ENCODE data around the gene PDXK. TPM values are rescaled to one million over a fixed set of nuclear protein-coding genes. Genes with fewer than 3 reads are reported as not detected.

The PDXK gene
- total and polyA plus RNA-seq, 4 donors, result 25.8 to 94.4 (median 64.5) TPM

GRCh38 chr21:43803558-43804300 lies 84.8 kb downstream of the PDXK start:
- H3K4me3 ChIP-seq (ENCODE audit: low read length in 2 of 2), result no peak overlapping the region
- intact Hi-C loops (cut with DNase I), result no loop called here
- ATAC-seq (ENCODE audit: low FRiP score), result no peak
- no peaks in the 10 kb centered on the region for H3K4me1 ChIP-seq (ENCODE audit: control insufficient read depth in 1 of 2, insufficient read depth in 2 of 2, low read length in 2 of 2)
- no peaks in the 10 kb centered on the region for H3K27me3 ChIP-seq (ENCODE audit: control insufficient read depth in 1 of 2, insufficient read depth in 2 of 2, low read length in 1 of 2)
- H3K36me3 ChIP-seq (ENCODE audit: control insufficient read depth in 1 of 2, insufficient read depth in 2 of 2, low read length in 1 of 2), result peaks cover 0 to 7% of the 10 kb centered on the region in 2 donors
- H3K27ac ChIP-seq (ENCODE audit: low read depth in 1 of 2, low read length in 2 of 2), result no peak overlapping the region
- 88 to 92% methylated on average over 33 of the region's 33 CpGs for WGBS, 2 donors
- DNase-seq, result peak in 1 of 2 donors; percentile 33
- no peaks in the 10 kb centered on the region for H3K9me3 ChIP-seq (ENCODE audit: control insufficient read depth, low read length)

GRCh38 chr21:43805275-43805800 lies 86.4 kb downstream of the PDXK start:
- intact Hi-C loops (cut with DNase I), result no loop called here
- H3K36me3 ChIP-seq (ENCODE audit: control insufficient read depth in 1 of 2, insufficient read depth in 2 of 2, low read length in 1 of 2), result peaks cover 0 to 7% of the 10 kb centered on the region in 2 donors
- H3K4me3 ChIP-seq (ENCODE audit: low read length in 2 of 2), result no peak overlapping the region
- no peaks in the 10 kb centered on the region for H3K4me1 ChIP-seq (ENCODE audit: control insufficient read depth in 1 of 2, insufficient read depth in 2 of 2, low read length in 2 of 2)
- no peak overlapping the region for H3K27ac ChIP-seq (ENCODE audit: low read depth in 1 of 2, low read length in 2 of 2)
- WGBS, 2 donors, result 80 to 89% methylated on average over 14 of the region's 14 CpGs
- H3K9me3 ChIP-seq (ENCODE audit: control insufficient read depth, low read length), result no peaks in the 10 kb centered on the region
- DNase-seq (peak in 1 of 2 donors; percentile 61), ATAC-seq (ENCODE audit: low FRiP score) (no peak)
- no peaks in the 10 kb centered on the region for H3K27me3 ChIP-seq (ENCODE audit: control insufficient read depth in 1 of 2, insufficient read depth in 2 of 2, low read length in 1 of 2)

- Histone ChIP-seq H3K4me3 (ENCODE audit: low read length in 2 of 2) (no peak overlapping the region), H3K4me1 (ENCODE audit: control insufficient read depth in 1 of 2, insufficient read depth in 2 of 2, low read length in 2 of 2) (no peaks in the 10 kb centered on the region), H3K27ac (ENCODE audit: low read depth in 1 of 2, low read length in 2 of 2) (no peak overlapping the region), H3K36me3 (ENCODE audit: control insufficient read depth in 1 of 2, insufficient read depth in 2 of 2, low read length in 1 of 2) (peaks cover 0 to 7% of the 10 kb centered on the region in 2 donors), H3K27me3 (ENCODE audit: control insufficient read depth in 1 of 2, insufficient read depth in 2 of 2, low read length in 1 of 2) (no peaks in the 10 kb centered on the region), H3K9me3 (ENCODE audit: control insufficient read depth, low read length) (no peaks in the 10 kb centered on the region)
- no peak for DNase-seq
- no peak for ATAC-seq (ENCODE audit: low FRiP score)
- 88% methylated on average over 21 of the region's 21 CpGs for WGBS, 2 donors
- intact Hi-C loops (cut with DNase I), result no loop called here
These were observed 87.2 kb downstream of the PDXK start for GRCh38 chr21:43806017-43806710.

- H3K36me3 ChIP-seq (ENCODE audit: control insufficient read depth in 1 of 2, insufficient read depth in 2 of 2, low read length in 1 of 2), result peaks cover 0 to 4% of the 10 kb centered on the region in 2 donors
- DNase-seq (no peak), ATAC-seq (ENCODE audit: low FRiP score) (no peak)
- H3K4me1 ChIP-seq (ENCODE audit: control insufficient read depth in 1 of 2, insufficient read depth in 2 of 2, low read length in 2 of 2), result no peaks in the 10 kb centered on the region
- intact Hi-C loops (cut with DNase I), result no loop called here
- H3K27ac ChIP-seq (ENCODE audit: low read depth in 1 of 2, low read length in 2 of 2), result no peak overlapping the region
- no peak overlapping the region for H3K4me3 ChIP-seq (ENCODE audit: low read length in 2 of 2)
- WGBS, 2 donors, result 85 to 87% methylated on average over 18 of the region's 18 CpGs
- no peaks in the 10 kb centered on the region for H3K9me3 ChIP-seq (ENCODE audit: control insufficient read depth, low read length)
- H3K27me3 ChIP-seq (ENCODE audit: control insufficient read depth in 1 of 2, insufficient read depth in 2 of 2, low read length in 1 of 2), result no peaks in the 10 kb centered on the region
These were observed 89.4 kb downstream of the PDXK start for GRCh38 chr21:43808367-43808766.

- DNase-seq (peak in 1 of 2 donors; percentile 38), ATAC-seq (ENCODE audit: low FRiP score) (no peak)
- H3K4me3 ChIP-seq (ENCODE audit: low read length in 2 of 2), result no peak overlapping the region
- no peak overlapping the region for H3K27ac ChIP-seq (ENCODE audit: low read depth in 1 of 2, low read length in 2 of 2)
- H3K4me1 ChIP-seq (ENCODE audit: control insufficient read depth in 1 of 2, insufficient read depth in 2 of 2, low read length in 2 of 2), result no peaks in the 10 kb centered on the region
- H3K36me3 ChIP-seq (ENCODE audit: control insufficient read depth in 1 of 2, insufficient read depth in 2 of 2, low read length in 1 of 2), result no peaks in the 10 kb centered on the region
- WGBS, 2 donors, result 83 to 85% methylated on average over 22 of the region's 22 CpGs
- H3K9me3 ChIP-seq (ENCODE audit: control insufficient read depth, low read length), result no peaks in the 10 kb centered on the region
- H3K27me3 ChIP-seq (ENCODE audit: control insufficient read depth in 1 of 2, insufficient read depth in 2 of 2, low read length in 1 of 2), result no peaks in the 10 kb centered on the region
- intact Hi-C loops (cut with DNase I), result no loop called here
These were observed 89.9 kb downstream of the PDXK start for GRCh38 chr21:43808832-43809251.

GRCh38 chr21:43809346-43809799 lies 90.4 kb downstream of the PDXK start:
- ATAC-seq (ENCODE audit: low FRiP score) (no peak), DNase-seq (no peak)
- Histone ChIP-seq H3K9me3 (ENCODE audit: control insufficient read depth, low read length) (no peaks in the 10 kb centered on the region), H3K4me1 (ENCODE audit: control insufficient read depth in 1 of 2, insufficient read depth in 2 of 2, low read length in 2 of 2) (no peaks in the 10 kb centered on the region), H3K36me3 (ENCODE audit: control insufficient read depth in 1 of 2, insufficient read depth in 2 of 2, low read length in 1 of 2) (no peaks in the 10 kb centered on the region), H3K4me3 (ENCODE audit: low read length in 2 of 2) (no peak overlapping the region), H3K27ac (ENCODE audit: low read depth in 1 of 2, low read length in 2 of 2) (no peak overlapping the region), H3K27me3 (ENCODE audit: control insufficient read depth in 1 of 2, insufficient read depth in 2 of 2, low read length in 1 of 2) (no peaks in the 10 kb centered on the region)
- 81 to 83% methylated on average over 16 of the region's 16 CpGs for WGBS, 2 donors
- intact Hi-C loops (cut with DNase I), result no loop called here

GRCh38 chr21:43809853-43810504 lies 91.0 kb downstream of the PDXK start:
- H3K9me3 ChIP-seq (ENCODE audit: control insufficient read depth, low read length), result no peaks in the 10 kb centered on the region
- 71 to 72% methylated on average over 20 to 26 of the region's 26 CpGs for WGBS, 2 donors
- ATAC-seq (ENCODE audit: low FRiP score) (no peak), DNase-seq (no peak)
- intact Hi-C loops (cut with DNase I), result no loop called here
- no peaks in the 10 kb centered on the region for H3K36me3 ChIP-seq (ENCODE audit: control insufficient read depth in 1 of 2, insufficient read depth in 2 of 2, low read length in 1 of 2)
- no peaks in the 10 kb centered on the region for H3K4me1 ChIP-seq (ENCODE audit: control insufficient read depth in 1 of 2, insufficient read depth in 2 of 2, low read length in 2 of 2)
- no peaks in the 10 kb centered on the region for H3K27me3 ChIP-seq (ENCODE audit: control insufficient read depth in 1 of 2, insufficient read depth in 2 of 2, low read length in 1 of 2)
- no peak overlapping the region for H3K4me3 ChIP-seq (ENCODE audit: low read length in 2 of 2)
- no peak overlapping the region for H3K27ac ChIP-seq (ENCODE audit: low read depth in 1 of 2, low read length in 2 of 2)

- intact Hi-C loops (cut with DNase I), result no loop called here
- Histone ChIP-seq H3K4me1 (ENCODE audit: control insufficient read depth in 1 of 2, insufficient read depth in 2 of 2, low read length in 2 of 2) (no peaks in the 10 kb centered on the region), H3K27ac (ENCODE audit: low read depth in 1 of 2, low read length in 2 of 2) (no peak overlapping the region), H3K9me3 (ENCODE audit: control insufficient read depth, low read length) (no peaks in the 10 kb centered on the region), H3K36me3 (ENCODE audit: control insufficient read depth in 1 of 2, insufficient read depth in 2 of 2, low read length in 1 of 2) (no peaks in the 10 kb centered on the region), H3K4me3 (ENCODE audit: low read length in 2 of 2) (no peak overlapping the region), H3K27me3 (ENCODE audit: control insufficient read depth in 1 of 2, insufficient read depth in 2 of 2, low read length in 1 of 2) (no peaks in the 10 kb centered on the region)
- DNase-seq (peak; percentile 93 to 94), ATAC-seq (ENCODE audit: low FRiP score) (peak; percentile 85)
- WGBS, 2 donors, result 19 to 20% methylated on average over 23 of the region's 23 CpGs
These were observed 91.8 kb downstream of the PDXK start for GRCh38 chr21:43810505-43811261.

Measured in aorta (tissue), 5 donors.